HG03571 (cell line): ENCODE results near the gene SHISA9.

Source experiments
- ATAC-seq: cut with Tn5 transposase; IDR thresholded peaks from one replicate; pipeline ENCODE4 v1.9.1; 2021; ENCODE audit not compliant: unreplicated experiment

The SHISA9 gene

DNA sequence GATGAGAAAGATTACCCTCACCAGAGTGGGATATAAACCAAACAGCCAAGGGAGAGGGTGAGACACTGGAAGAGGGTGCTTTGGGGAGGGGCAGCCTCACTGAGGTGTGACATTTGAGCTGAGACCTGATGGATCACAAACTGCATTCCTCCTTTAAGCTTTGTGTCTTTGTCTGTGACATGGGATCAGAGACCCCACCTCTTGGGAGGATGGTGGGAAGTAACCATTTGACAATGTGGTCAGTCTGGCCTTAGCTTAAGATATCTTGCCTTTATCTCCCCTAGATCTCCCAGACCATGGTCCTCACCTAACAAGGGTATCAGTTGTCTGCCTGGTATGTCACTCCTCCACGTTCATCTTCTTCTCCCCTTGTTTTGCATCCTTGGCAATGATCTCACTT is 163.4 kb downstream of the SHISA9 start:
- no peak for ATAC-seq

DNA sequence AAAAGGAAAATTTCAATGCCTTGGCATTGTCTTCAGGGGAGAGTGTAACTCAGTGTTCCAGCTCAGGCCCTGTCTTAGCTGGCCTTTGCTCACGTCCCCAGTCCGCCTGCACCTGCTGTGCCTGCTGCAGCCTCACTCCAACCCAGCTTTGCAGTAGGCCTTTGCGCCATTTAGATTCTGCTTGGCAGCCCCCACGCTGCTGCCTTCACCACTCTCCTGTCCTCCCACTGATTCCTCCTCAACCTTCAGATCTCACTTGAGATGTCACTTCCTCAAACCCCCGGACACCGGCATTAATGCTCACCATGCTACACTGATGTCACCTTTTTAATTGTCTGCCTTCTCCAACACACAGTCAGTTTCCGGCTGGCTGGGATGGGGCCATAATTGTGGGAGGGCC is 166.2 kb downstream of the SHISA9 start:
- ATAC-seq = no peak

DNA sequence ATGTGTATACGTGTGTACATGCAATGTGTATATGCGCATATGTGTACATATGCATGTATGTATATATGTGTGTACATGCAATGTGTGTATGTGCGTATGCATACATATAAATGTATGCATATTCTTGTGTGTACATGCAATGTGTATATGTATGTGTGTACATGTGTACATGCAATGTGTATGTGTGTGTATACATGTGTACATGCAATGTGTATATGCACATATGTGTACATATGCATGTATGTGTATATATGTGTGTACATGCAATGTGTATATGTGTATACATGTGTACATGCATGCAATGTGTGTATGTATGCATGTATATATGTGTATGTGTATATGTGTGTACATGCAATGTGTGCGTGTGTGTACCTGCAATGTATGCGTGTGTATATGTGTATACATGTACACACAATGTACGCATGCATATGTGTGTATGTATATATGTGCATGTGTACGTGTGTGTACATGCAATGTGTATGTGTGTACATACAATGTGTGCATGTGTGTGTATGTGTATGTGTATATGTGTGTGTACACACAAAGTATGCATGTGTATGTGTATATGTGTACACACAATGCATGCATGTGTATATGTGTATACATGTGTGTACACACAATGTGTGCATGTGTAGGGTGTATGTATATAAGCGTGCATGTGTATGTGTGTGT is 167.7 kb downstream of the SHISA9 start:
- no peak for ATAC-seq

DNA sequence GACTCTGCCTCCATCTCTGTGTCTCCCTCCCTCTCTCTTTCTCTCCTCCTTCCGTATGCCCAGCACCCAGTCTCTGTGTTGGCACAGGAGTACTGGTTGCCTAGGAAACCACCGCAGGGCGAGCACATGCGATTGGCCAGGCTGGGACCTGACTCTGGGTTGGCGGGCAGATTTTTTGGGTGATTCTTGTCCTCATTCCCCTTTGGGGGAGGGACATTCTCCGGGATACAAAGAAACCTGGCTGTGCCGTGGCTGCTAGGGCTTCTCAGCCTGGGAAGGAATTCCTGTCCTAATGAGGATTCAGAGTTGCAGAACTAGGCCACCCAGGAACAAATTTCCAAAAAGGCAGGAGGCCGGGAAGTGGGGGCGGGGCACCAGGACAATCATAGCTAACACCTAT is 168.9 kb downstream of the SHISA9 start:
- no peak for ATAC-seq

DNA sequence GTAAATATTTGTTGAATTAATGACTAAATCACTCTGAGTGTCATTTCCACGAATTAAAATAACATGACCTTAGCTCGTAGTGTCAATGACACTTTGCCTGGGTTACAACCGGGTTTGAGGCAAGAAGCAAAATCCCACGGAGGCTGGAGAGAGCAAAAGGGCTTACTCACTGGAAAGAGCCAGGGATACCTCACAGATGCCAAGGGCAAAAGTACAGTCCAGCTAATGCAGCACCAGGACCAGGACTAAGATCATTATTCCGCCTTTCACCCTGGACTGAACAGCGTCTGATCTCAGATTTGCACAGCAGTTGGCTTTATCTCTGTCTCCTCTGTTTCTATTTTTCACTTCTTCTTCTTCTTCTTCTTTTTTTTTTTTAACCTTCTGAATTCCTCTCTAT is 175.5 kb downstream of the SHISA9 start:
- ATAC-seq = no peak

DNA sequence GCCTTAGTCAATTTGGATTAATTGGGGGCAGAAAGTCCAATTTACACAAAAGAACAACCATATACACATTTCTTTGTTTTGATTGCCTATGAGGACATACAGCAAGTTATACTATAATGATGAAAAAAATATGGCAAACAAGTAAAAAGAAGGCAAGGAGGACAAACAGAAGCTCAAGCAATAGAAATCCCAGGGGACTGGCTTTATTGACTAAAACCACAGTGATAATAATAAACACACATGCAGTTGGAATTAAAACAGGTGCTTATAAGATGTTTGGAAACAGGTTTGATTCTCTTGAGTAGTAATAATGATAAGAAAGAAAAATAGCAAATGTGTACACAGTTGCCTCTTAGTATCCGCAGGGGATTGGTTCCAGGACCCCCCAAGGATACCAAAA is 176.4 kb downstream of the SHISA9 start:
- no peak for ATAC-seq

DNA sequence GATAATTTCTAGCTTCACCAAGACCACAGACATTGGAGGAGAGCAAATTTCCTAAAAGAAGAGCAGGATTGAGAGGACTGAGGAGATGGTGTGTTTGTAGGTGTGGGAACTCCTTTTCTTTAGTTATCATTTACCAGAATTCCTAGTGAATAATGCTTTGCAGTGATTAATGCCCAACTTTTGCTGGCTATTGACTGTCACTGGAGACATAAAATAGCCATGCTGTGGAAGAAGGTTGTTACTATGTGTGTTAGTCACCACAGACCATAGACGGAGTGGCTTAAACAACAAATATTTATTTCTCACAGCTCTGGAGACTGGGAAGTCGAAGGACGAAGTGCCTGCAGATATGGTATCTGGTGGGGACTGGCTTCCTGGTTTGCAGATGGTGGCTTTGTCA is 179.1 kb downstream of the SHISA9 start:
- no peak for ATAC-seq

DNA sequence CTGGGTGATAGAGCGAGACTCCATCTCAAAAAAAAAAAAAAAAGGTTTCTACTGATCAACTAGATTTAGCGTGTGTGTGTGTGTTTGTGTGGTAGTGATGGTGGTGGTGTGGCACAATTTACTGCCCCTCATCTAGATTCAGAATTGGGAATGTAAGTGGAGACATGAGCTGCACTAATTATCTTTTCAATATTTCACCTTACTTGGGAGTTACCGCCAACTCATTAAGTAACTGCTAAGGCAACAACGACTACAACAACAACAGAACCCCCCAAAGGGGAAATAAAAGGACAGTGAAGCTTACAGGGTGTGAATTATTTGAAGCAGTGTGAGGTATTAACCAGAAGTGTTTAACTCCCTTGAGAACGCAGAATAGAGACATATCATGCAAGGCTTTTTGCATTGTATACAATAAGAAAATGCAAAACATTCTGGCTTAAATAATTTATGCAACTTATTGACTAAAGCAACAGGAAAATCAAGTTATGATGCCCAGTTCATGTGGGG is 180.5 kb downstream of the SHISA9 start:
- ATAC-seq = no peak

DNA sequence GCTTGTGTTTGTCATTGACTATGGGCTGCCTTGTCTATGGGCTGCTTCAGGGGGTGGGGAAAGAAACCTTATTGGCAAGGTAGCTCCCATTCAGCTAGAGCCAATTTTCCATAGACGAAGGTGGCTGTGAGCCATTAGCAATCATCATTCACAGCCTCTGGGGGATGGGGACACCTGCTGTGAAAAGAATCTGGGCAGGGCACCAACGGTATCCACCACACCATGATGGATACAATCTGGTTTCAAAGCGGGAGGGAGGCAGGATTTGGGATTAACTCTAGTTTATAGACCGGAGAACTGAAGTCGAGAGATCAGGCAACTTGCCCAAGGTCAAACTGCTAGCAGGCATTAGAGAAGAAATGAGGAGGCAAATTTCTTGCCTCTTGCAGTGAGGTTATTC is 182.3 kb downstream of the SHISA9 start:
- no peak for ATAC-seq

DNA sequence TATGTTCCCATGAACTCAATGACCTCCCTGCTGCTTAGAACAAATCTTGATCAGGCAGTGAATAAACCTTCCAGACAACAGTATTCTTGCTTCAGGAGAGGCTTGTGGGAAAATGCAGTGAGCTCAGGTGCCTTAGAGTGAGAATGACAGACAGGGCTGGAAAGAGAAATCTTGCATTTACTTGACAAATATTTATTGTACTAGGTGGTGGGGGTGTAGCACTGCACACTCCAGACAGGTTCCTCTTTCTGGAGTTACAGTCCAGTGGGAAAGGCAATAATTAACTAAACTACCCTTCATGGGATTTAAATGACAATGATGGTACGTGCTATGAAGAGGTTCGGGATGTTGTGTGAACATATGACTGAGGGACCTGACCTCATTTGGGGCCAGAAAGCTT is 182.9 kb downstream of the SHISA9 start:
- ATAC-seq = no peak

DNA sequence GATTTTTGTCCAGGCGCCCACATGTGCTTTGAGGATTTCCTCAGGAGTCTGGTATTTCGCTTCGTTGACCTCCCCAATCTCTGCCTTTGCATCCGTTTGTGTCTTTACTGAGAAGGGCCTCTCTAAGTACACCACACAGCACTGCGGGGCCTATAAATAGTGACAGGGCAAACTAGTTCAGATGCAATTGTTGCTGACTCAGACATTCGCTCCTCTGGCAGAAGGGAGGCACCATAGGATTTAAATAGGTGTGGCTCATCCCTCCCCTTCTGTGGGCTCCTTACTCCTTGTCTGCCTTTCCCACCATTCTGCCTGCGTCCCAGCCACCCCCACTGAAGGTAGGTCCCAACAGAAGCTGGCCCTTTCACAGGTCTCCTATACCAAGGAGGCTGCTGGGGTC is 192.3 kb downstream of the SHISA9 start:
- ATAC-seq = no peak

DNA sequence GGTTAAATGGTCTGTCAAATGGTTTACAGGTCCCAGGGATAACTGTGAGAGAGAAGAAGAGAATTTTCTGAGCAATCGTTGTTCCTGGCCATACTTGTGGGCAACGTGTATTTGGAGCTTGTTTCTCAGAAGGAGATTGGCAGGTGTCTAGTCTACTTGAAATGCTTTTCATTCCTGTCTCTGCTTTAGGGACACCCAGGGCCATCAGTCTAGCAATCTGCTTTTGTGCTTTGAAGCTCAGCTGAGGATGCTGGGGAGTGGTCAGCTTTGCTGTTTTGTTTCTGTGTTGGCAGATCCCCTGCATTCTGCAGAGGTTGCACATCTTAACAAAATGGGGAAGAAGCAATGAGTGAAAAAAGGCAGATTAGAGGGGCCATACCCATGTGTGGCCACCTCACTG is 193.7 kb downstream of the SHISA9 start:
- no peak for ATAC-seq

DNA sequence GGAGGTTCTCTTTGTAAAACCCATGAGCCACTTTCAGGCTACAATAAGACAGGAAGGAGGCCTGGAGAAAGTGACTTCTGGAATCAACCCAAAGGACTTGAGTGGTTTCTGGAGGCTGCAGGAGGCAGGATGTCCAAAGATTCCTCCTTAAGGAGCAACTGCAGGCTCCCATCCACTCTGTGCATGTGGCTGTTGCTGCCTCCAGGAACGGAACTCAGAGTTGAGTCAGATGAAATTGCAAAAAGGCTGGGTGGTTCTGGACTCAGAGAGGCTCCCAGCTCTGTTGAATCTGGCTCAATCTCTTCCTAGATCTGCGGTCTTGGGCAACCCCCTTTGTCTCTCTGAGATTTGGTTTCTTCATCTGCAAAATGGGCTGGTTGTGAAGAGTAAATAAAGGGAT is 197.1 kb downstream of the SHISA9 start:
- no peak for ATAC-seq

DNA sequence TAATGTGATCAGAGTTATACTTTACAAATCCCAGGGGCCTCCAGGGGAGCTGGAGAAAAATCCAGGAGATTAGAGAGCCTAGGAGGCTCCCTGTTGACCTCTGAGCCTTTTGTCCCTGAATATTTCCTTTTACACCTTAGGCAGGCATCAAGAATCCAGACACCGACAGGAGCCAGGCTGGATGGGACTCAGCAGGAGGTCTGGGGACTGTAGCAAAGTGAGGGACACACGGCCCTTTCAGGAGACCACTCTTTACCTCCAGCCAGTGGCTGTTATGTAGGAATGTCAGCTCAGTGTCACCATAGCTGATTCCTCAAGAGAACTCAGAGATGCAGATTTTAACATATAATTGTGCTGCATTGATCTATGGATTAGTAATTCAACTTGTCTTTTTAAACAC is 198.4 kb downstream of the SHISA9 start:
- ATAC-seq = no peak

DNA sequence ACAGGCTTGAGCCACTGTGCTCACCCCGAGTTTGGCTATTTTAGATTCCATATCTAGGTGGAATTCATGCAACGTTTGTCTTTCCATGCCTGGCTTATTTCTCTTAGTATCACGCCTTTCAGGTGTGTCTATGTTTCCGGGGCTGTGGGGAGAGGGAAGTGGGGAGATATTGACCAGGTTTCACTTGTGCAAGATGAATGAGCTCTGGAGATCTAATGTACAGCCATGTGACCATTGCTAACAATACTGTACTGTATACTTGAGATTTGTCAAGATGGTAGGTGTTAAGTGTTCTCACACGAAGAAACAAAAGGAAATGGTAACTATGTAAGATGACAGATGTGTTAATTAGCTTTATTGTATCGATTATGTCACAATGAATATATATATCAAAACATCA is 199.6 kb downstream of the SHISA9 start:
- no peak for ATAC-seq

DNA sequence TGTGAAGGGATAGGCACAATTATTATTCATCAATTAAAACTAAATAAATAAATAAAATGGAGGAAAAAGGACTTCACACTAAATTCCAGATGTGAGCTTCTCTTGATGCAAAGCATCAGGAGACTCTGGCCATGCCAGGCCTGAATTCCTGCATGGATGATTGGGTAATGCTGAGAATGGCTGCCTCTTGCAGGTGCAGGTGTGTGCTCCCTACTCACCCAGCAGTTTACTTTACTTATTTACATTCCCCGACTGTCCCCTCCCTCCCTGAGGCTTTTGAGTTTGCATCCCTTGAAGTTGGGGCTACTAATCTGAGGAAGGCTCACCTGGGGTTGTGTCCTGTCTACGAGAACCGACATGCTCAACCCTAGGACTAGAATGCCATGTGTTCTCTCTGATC is 200.4 kb downstream of the SHISA9 start:
- ATAC-seq = no peak

DNA sequence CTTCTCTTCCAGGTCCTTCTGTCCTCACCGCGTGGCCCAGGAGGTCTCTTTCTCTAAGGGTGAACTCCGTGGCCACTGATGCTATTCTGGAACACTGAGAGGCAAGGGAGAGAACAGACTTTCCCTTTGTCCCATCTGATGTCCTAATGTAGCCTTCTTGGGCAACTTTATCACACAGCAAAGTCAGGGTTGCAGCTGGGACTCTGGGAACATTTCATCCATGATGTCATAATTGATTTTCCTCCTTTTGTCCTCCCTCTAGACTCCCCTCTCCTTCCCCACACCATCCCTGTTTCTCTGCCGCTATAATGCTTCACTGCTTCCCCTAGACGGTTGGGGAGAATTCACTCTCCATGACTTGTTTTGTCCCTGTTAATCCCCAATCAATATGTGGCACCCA is 201.0 kb downstream of the SHISA9 start:
- no peak for ATAC-seq

DNA sequence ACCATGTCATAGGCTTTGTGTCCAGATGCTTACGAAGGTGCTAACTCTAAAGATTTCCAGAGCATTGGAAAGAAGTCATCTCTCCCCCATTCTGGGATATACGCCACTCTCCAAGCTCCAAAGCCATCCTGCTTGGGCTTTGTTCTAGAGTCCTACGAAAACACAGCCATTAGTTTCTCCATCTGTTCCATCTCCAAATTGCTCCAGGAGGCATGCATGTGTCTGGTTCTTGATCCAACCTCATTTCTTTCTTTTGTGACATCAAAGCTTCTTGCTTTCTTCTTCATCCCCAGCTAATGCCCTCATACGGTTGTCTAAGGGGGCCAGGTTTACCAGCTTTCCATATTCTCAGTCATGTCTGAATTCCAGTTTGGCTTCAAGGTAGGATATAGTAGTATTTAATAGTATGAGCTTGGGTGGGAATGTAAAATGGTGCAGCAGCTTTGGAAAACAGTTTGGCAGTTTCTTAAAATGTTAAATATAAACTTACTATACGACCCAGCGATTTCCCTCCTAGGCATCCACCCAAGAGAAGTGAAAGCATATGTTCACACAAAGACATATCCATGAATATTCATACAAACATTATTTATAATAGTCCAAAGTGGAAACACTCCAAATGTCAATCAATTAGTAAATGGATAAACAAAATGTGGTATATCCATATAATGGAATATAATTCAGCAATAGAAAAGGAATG is 202.6 kb downstream of the SHISA9 start:
- no peak for ATAC-seq

DNA sequence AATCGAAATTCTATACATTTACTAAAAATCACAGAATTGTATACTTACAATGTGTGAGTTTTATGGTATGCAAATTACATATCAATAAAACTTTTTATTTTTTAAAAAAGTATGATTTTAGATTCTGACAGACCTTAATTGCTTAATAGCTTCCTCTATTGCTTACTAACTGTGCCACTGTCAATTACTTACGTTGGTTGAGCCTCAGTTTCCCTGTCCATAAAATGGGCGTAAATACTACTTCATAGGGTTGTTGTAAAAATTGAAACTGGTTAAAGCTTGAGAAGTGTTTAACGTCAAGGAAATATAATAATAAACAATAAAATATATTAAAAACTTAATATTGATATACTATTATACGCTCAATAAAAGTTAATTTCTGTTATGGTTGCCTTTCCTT is 203.4 kb downstream of the SHISA9 start:
- ATAC-seq = no peak

DNA sequence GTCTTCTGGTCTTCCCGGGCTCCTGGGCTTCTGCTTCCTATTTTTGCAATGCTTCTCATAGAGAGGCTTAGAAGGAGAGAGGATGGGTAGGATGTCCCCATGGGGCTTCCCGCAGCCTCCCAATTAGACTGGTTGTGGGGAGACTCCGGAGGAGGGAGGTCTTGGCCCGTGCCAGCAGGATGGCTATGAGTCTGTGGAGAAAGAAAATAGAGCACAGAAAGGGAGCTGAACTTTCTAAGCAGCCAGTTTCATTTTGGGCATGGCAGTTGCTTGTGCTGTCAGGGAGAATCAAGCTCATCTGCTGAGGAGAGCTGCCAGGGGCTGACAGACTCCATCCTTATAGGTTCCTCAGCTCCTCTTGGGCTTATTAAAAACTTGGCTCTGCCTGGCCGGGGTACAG is 204.0 kb downstream of the SHISA9 start:
- no peak for ATAC-seq

DNA sequence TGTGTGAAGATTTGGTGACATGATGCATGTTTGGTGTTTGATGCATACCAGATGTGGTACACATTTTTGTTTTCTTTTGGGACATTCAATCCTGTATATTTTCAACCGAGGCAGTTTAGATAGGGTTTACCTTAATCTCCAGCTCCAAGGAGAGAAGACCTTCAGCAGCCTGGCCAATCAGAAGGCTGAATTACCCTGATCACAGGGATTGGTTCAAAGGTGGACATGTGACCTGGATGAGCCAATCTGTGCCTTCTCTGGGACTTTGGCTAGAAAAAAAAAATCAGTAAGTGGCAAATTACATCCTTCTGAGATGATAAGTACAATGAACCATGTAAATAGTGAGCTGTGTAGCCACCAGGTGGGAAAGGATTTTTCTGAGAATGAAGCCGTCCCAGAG is 205.1 kb downstream of the SHISA9 start:
- ATAC-seq = no peak

DNA sequence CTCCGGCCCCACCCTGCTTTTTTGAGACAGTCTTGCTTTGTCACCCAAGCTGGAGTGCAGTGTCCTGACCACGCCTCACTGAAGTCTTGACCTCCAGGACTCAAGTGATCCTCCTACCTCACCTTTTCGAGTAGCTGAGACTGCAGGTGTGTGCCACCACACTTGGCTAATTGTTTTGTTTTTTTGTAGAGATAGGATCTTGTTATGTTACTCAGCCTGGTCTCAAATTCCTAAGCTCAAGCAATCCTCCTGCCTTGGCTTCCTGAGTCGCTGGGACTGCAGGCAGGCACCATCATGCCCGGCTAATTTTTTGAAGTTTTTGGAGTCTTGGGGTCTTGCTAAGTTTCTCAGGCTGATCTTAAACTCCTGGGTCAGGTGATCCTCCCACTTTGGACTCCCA is 206.7 kb downstream of the SHISA9 start:
- no peak for ATAC-seq

DNA sequence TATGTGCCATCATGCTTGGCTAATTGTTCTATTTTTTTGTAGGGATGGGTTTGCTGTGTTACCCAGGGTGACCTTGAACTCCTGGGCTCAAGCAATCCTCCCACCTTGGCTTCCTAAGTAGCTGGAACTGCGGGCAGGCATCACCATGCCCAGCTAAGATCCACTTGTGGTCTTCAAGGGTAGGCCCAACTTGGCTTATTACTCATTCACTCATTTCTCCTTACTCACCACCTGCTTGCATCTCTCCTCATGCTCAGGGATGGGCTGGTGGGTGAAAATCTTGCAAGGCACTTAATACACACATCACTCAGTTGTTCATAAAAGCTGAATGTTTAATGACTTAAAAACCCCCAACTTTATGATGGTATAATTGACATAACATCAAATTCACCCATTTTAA is 207.8 kb downstream of the SHISA9 start:
- no peak for ATAC-seq
